HEK293 (cell line): Measurements from ENCODE around the gene CRBN.

Experiments
- CTCF ChIA-PET: fragments of 350-600 bp; formaldehyde crosslinking; extraction: SDS; loops from one replicate; lab custom pipeline; 2021; ENCODE audit warnings: antibody characterized with exemption; lab: Yijun Ruan, JAX
- POLR2A ChIA-PET: fragments of 300-600 bp; formaldehyde crosslinking; extraction: SDS; loops from one replicate; lab custom pipeline; 2020; ENCODE audit warnings: antibody characterized with exemption, inconsistent platforms; lab: Yijun Ruan, JAX
- H3K27ac ChIP-seq: fragments of 200-500 bp; sonication (Bioruptor generic); 2 replicates; pipeline ENCODE4 v1.5.1; 2014; ENCODE audit warnings: low read depth, low read length, control low read depth, inconsistent platforms; ENCODE audit errors: extremely low read depth
- H3K36me3 ChIP-seq, 2 experiments: fragments of 200-500 bp in 1 of 2; sonication (Bioruptor generic) in 1 of 2; 1 replicate in 1 of 2; 2 replicates in 1 of 2; pipeline ENCODE4 v1.5.1; 2014 to 2017; ENCODE audit warnings: inconsistent platforms in 2 of 2, low read length in 2 of 2; ENCODE audit not compliant: control insufficient read depth in 2 of 2, insufficient read depth in 1 of 2
- H3K4me1 ChIP-seq: fragments of 200-500 bp; sonication (Bioruptor generic); 2 replicates; pipeline ENCODE4 v1.5.1; 2014; ENCODE audit warnings: mild to moderate bottlenecking, low read length, inconsistent platforms; ENCODE audit not compliant: control insufficient read depth, insufficient read depth
- H3K4me3 ChIP-seq: 2 replicates; pipeline ENCODE4 v1.5.1; 2011; ENCODE audit warnings: low read depth, mild to moderate bottlenecking, control low read depth, low read length, moderate library complexity
- H3K9me3 ChIP-seq: fragments of 200-500 bp; sonication (Bioruptor generic); 2 replicates; pipeline ENCODE4 v1.5.1; 2014; ENCODE audit warnings: low read depth, low read length, inconsistent platforms; ENCODE audit not compliant: control insufficient read depth, insufficient read depth
- FEZF1 ChIP-seq: fragments of 450-650 bp; formaldehyde crosslinking; IDR thresholded peaks from 2 replicates; pipeline ENCODE4 v1.5.1; 2016; ENCODE audit warnings: missing biosample characterization, missing genetic modification characterization
- HOXA7 ChIP-seq: sonication (generic); formaldehyde crosslinking; IDR thresholded peaks from 2 replicates; pipeline ENCODE4 v1.8.1; 2022; ENCODE audit warnings: missing genetic modification reagents, borderline replicate concordance
- OSR2 ChIP-seq: fragments of 450-650 bp; formaldehyde crosslinking; IDR thresholded peaks from 2 replicates; pipeline ENCODE4 v1.5.1; 2016; ENCODE audit warnings: missing biosample characterization, missing genetic modification characterization
- PATZ1 ChIP-seq: fragments of 450-650 bp; formaldehyde crosslinking; IDR thresholded peaks from 2 replicates; pipeline ENCODE4 v1.5.1; 2016; ENCODE audit warnings: missing biosample characterization, missing genetic modification characterization
- PBX3 ChIP-seq: sonication (generic); formaldehyde crosslinking; IDR thresholded peaks from 2 replicates; pipeline ENCODE4 v1.8.1; 2022; ENCODE audit warnings: mild to moderate bottlenecking, moderate library complexity, missing genetic modification reagents
- PRDM1 ChIP-seq: fragments of 450-650 bp; formaldehyde crosslinking; IDR thresholded peaks from 2 replicates; pipeline ENCODE4; 2016; ENCODE audit warnings: missing biosample characterization, missing genetic modification characterization
- SP2 ChIP-seq: fragments of 450-650 bp; formaldehyde crosslinking; IDR thresholded peaks from 2 replicates; pipeline ENCODE4 v1.5.1; 2016; ENCODE audit warnings: missing biosample characterization, missing genetic modification characterization
- SP3 ChIP-seq: fragments of 450-650 bp; formaldehyde crosslinking; IDR thresholded peaks from 2 replicates; pipeline ENCODE4 v1.5.1; 2016; ENCODE audit warnings: missing biosample characterization, missing genetic modification characterization
- ZBTB17 ChIP-seq: fragments of 450-650 bp; formaldehyde crosslinking; IDR thresholded peaks from 2 replicates; pipeline ENCODE4 v1.5.1; 2016; ENCODE audit warnings: missing biosample characterization, missing genetic modification characterization
- ZBTB44 ChIP-seq: fragments of 450-650 bp; IDR thresholded peaks from 2 replicates; pipeline ENCODE4 v1.5.1; 2018; ENCODE audit warnings: missing biosample characterization, mild to moderate bottlenecking, missing genetic modification characterization
- ZFHX2 ChIP-seq: fragments of 450-650 bp; formaldehyde crosslinking; conservative IDR thresholded peaks from 2 replicates; pipeline ENCODE4 v1.5.1; 2016; ENCODE audit warnings: missing biosample characterization, missing genetic modification characterization
- ZNF157 ChIP-seq: fragments of 450-650 bp; formaldehyde crosslinking; IDR thresholded peaks from 2 replicates; pipeline ENCODE4 v1.5.1; 2016; ENCODE audit warnings: missing biosample characterization, missing genetic modification characterization
- ZNF221 ChIP-seq: fragments of 450-650 bp; formaldehyde crosslinking; IDR thresholded peaks from 2 replicates; pipeline ENCODE4 v1.5.1; 2017; ENCODE audit warnings: missing biosample characterization, missing genetic modification characterization, borderline replicate concordance
- ZNF26 ChIP-seq: fragments of 450-650 bp; formaldehyde crosslinking; IDR thresholded peaks from 2 replicates; pipeline ENCODE4 v1.5.1; 2016; ENCODE audit warnings: missing biosample characterization, missing genetic modification characterization
- ZNF311 ChIP-seq: fragments of 450-650 bp; formaldehyde crosslinking; IDR thresholded peaks from 2 replicates; pipeline ENCODE4 v1.5.1; 2017; ENCODE audit warnings: missing biosample characterization, missing genetic modification characterization, borderline replicate concordance
- ZNF426 ChIP-seq: fragments of 450-650 bp; formaldehyde crosslinking; IDR thresholded peaks from 2 replicates; pipeline ENCODE4 v1.5.1; 2017; ENCODE audit warnings: missing biosample characterization, missing genetic modification characterization, mild to moderate bottlenecking, inconsistent platforms, moderate library complexity
- ZNF501 ChIP-seq: fragments of 450-650 bp; formaldehyde crosslinking; IDR thresholded peaks from 2 replicates; pipeline ENCODE4 v1.5.1; 2016; ENCODE audit warnings: missing biosample characterization, missing genetic modification characterization
- ZNF513 ChIP-seq: fragments of 450-650 bp; IDR thresholded peaks from 2 replicates; pipeline ENCODE4 v1.5.1; 2018; ENCODE audit warnings: missing biosample characterization, missing genetic modification characterization
- ZNF514 ChIP-seq: fragments of 450-650 bp; formaldehyde crosslinking; IDR thresholded peaks from 2 replicates; pipeline ENCODE4 v1.5.1; 2016; ENCODE audit warnings: missing biosample characterization, missing genetic modification characterization
- ZNF530 ChIP-seq: fragments of 450-650 bp; formaldehyde crosslinking; IDR thresholded peaks from 2 replicates; pipeline ENCODE4 v1.5.1; 2016; ENCODE audit warnings: low read depth, missing biosample characterization, missing genetic modification characterization
- ZNF571 ChIP-seq: fragments of 450-650 bp; formaldehyde crosslinking; IDR thresholded peaks from 2 replicates; pipeline ENCODE4 v1.5.0; 2017; ENCODE audit warnings: missing biosample characterization, missing genetic modification characterization
- ZNF623 ChIP-seq: fragments of 450-650 bp; formaldehyde crosslinking; IDR thresholded peaks from 2 replicates; pipeline ENCODE4 v1.5.1; 2016; ENCODE audit warnings: missing biosample characterization, missing genetic modification characterization
- ZNF677 ChIP-seq: fragments of 450-650 bp; IDR thresholded peaks from 2 replicates; pipeline ENCODE4 v1.5.0; 2018; ENCODE audit warnings: missing biosample characterization, mild to moderate bottlenecking, missing genetic modification characterization, moderate library complexity
- ZNF704 ChIP-seq: fragments of 450-650 bp; formaldehyde crosslinking; IDR thresholded peaks from 2 replicates; pipeline ENCODE4 v1.5.1; 2016; ENCODE audit warnings: missing biosample characterization, missing genetic modification characterization
- ZSCAN23 ChIP-seq: fragments of 450-650 bp; formaldehyde crosslinking; IDR thresholded peaks from 2 replicates; pipeline ENCODE4 v1.5.1; 2016; ENCODE audit warnings: missing biosample characterization, missing genetic modification characterization
- ZSCAN5A ChIP-seq: fragments of 450-650 bp; formaldehyde crosslinking; IDR thresholded peaks from 2 replicates; pipeline ENCODE4 v1.5.1; 2016; ENCODE audit warnings: missing biosample characterization, missing genetic modification characterization

The CRBN gene

GRCh38 chr3:3126477-3127431, 52.7 kb downstream of the CRBN start, which contains the start of gene TRNT1 (continued):
- TF ChIP-seq PBX3 (CRISPR knock-in tag): no peak
- no peak for TF ChIP-seq ZNF677 (tag by site-specific recombination)
- no peak for TF ChIP-seq ZNF623 (tag by site-specific recombination)
- no peak for TF ChIP-seq ZNF157 (tag by site-specific recombination)
- no peak for TF ChIP-seq ZNF311
- peak; percentile 90 for TF ChIP-seq ZNF501 (tag by site-specific recombination)
- no peak for TF ChIP-seq HOXA7 (CRISPR knock-in tag)
- peak; percentile 28; the same call in 1 of the 2 replicates for TF ChIP-seq OSR2 (tag by site-specific recombination)
- no peak for TF ChIP-seq ZNF221 (tag by site-specific recombination)
- TF ChIP-seq PRDM1 (tag by site-specific recombination): peak; percentile 23; the same call in 1 of the 2 replicates
- peak; percentile 89 for TF ChIP-seq SP2 (tag by site-specific recombination)
- peak; percentile 91 for TF ChIP-seq PATZ1 (tag by site-specific recombination)
- peak; percentile 81 for TF ChIP-seq ZFHX2 (tag by site-specific recombination)
- no peak for TF ChIP-seq ZNF530 (tag by site-specific recombination)
- TF ChIP-seq ZNF571 (tag by site-specific recombination): no peak
- peak; percentile 86; the same call in 1 of the 2 replicates for TF ChIP-seq ZSCAN5A (tag by site-specific recombination)
- TF ChIP-seq ZNF514 (tag by site-specific recombination): no peak
- peak; percentile 50; the same call in 1 of the 2 replicates for TF ChIP-seq ZBTB17 (tag by site-specific recombination)
- TF ChIP-seq ZSCAN23: no peak
- peak; percentile 71 for TF ChIP-seq SP3 (tag by site-specific recombination)
- no peak for TF ChIP-seq ZNF426 (tag by site-specific recombination)

- Histone ChIP-seq H3K27ac (peak overlapping the region; percentile 77), H3K4me3 (peak overlapping the region; percentile 53), H3K36me3 (peaks cover 13 to 24% of the 10 kb centered on the region in 2 experiments), H3K4me1 (no peaks in the 10 kb centered on the region), H3K9me3 (no peaks in the 10 kb centered on the region)
- ChIA-PET POLR2A (no interaction called here), CTCF (no interaction called here)
- TF ChIP-seq ZBTB44 (tag by site-specific recombination): no peak
- TF ChIP-seq ZNF26 (tag by site-specific recombination): no peak
- TF ChIP-seq ZNF704 (tag by site-specific recombination): no peak
- no peak for TF ChIP-seq ZNF513 (tag by site-specific recombination)
- TF ChIP-seq ZNF514 (tag by site-specific recombination): no peak
- no peak for TF ChIP-seq FEZF1 (tag by site-specific recombination)
Measured at GRCh38 chr3:3125977-3126376, 53.5 kb downstream of the CRBN start.
